ENCODE measurements around the gene FTO.

DNA sequence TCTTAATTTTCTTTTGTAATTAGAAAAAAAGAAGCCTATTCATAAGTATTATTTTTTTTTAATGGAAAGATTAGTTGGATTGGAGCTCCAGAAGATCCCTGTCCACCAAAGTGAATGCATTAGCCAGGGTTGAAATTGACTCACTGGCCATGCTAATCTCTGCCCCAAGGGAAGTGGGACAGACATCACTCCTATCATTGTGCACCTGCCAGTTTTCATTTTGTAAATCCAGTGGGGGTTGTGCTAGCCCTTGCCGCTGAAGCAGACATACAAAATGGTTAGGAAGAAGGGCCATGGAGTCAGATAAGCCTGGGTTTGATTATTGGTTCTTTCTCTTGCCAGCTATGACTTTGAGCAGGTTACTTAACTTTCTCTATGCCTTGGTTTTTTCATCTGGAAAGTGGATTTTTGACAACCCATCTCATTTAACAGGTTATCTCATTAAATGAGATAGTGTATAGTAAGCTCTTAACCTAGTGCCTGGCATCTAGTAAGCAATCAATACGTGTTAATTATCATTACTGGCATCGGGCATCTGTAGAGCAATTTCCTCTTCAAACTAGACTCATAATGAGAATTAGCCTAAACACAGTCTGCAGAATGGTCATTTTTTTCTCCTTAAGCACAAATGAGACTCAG lies 365.8 kb downstream of the FTO start:
- TF ChIP-seq, protein P1, sequence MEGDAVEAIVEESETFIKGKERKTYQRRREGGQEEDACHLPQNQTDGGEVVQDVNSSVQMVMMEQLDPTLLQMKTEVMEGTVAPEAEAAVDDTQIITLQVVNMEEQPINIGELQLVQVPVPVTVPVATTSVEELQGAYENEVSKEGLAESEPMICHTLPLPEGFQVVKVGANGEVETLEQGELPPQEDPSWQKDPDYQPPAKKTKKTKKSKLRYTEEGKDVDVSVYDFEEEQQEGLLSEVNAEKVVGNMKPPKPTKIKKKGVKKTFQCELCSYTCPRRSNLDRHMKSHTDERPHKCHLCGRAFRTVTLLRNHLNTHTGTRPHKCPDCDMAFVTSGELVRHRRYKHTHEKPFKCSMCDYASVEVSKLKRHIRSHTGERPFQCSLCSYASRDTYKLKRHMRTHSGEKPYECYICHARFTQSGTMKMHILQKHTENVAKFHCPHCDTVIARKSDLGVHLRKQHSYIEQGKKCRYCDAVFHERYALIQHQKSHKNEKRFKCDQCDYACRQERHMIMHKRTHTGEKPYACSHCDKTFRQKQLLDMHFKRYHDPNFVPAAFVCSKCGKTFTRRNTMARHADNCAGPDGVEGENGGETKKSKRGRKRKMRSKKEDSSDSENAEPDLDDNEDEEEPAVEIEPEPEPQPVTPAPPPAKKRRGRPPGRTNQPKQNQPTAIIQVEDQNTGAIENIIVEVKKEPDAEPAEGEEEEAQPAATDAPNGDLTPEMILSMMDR (IDR thresholded peaks at IDR 0.05): no peak
- TF ChIP-seq ZFX (IDR thresholded peaks at IDR 0.05; ENCODE audit: borderline replicate concordance): no peak
